Activated T-cell treated with anti-CD3 and anti-CD28 coated beads, Interleukin-2, amount 50 U/mL, for 24 hours (primary cell): ENCODE results near the gene PSMD13.

Experiments
- DNase-seq: peaks from one replicate; pipeline ENCODE4 v3.0.0-alpha.2; 2020
- H3K27ac Mint-ChIP-seq: 2 replicates; pipeline ENCODE4 v1.8.0; 2020; ENCODE audit warnings: mild to moderate bottlenecking, mixed read lengths
- H3K27me3 Mint-ChIP-seq: 2 replicates; pipeline ENCODE4 v1.8.0; 2020; ENCODE audit warnings: mixed read lengths
- H3K36me3 Mint-ChIP-seq: 2 replicates; pipeline ENCODE4 v1.8.0; 2020; ENCODE audit warnings: low read depth, mixed read lengths
- H3K4me1 Mint-ChIP-seq: 2 replicates; pipeline ENCODE4 v1.8.0; 2020; ENCODE audit warnings: low read depth, mixed read lengths
- H3K4me3 Mint-ChIP-seq: 2 replicates; pipeline ENCODE4 v1.8.0; 2020; ENCODE audit warnings: mild to moderate bottlenecking, moderate library complexity, mixed read lengths
- H3K9me3 Mint-ChIP-seq: 2 replicates; pipeline ENCODE4 v1.8.0; 2020; ENCODE audit warnings: mixed read lengths

The PSMD13 gene

GRCh38 chr11:200224-201003 lies 36.4 kb upstream of the PSMD13 start:
- Mint-ChIP-seq H3K9me3 (no peaks in the 10 kb centered on the region), H3K27ac (peak overlapping the region; percentile 93), H3K36me3 (peaks cover 56% of the 10 kb centered on the region), H3K27me3 (no peaks in the 10 kb centered on the region), H3K4me1 (peaks cover 44% of the 10 kb centered on the region), H3K4me3 (no peak overlapping the region)
- DNase-seq = no peak

GRCh38 chr11:201966-202365 lies 34.8 kb upstream of the PSMD13 start:
- Mint-ChIP-seq H3K27me3 (no peaks in the 10 kb centered on the region), H3K27ac (peak overlapping the region; percentile 93), H3K9me3 (no peaks in the 10 kb centered on the region), H3K4me3 (peak overlapping the region; percentile 39), H3K4me1 (peaks cover 53% of the 10 kb centered on the region), H3K36me3 (peaks cover 70% of the 10 kb centered on the region)
- DNase-seq = no peak

GRCh38 chr11:202490-202889 lies 34.3 kb upstream of the PSMD13 start:
- Mint-ChIP-seq H3K4me3 (peak overlapping the region; percentile 39), H3K27me3 (no peaks in the 10 kb centered on the region), H3K4me1 (peaks cover 53% of the 10 kb centered on the region)

GRCh38 chr11:203056-203944 lies 33.5 kb upstream of the PSMD13 start:
- H3K27me3 Mint-ChIP-seq = no peaks in the 10 kb centered on the region
- peaks cover 53% of the 10 kb centered on the region for H3K4me1 Mint-ChIP-seq
- H3K27ac Mint-ChIP-seq = peak overlapping the region; percentile 93
- no peak overlapping the region for H3K4me3 Mint-ChIP-seq
- no peaks in the 10 kb centered on the region for H3K9me3 Mint-ChIP-seq
- no peak for DNase-seq
- H3K36me3 Mint-ChIP-seq = peaks cover 81% of the 10 kb centered on the region

More at GRCh38 chr11:202490-202889, 34.3 kb upstream of the PSMD13 start:
- Mint-ChIP-seq H3K27ac (peak overlapping the region; percentile 93), H3K9me3 (no peaks in the 10 kb centered on the region), H3K36me3 (peaks cover 73% of the 10 kb centered on the region)
- DNase-seq = no peak

- Mint-ChIP-seq H3K4me1 (peaks cover 53% of the 10 kb centered on the region), H3K36me3 (peaks cover 85% of the 10 kb centered on the region), H3K9me3 (no peaks in the 10 kb centered on the region), H3K4me3 (no peak overlapping the region), H3K27ac (peak overlapping the region; percentile 97), H3K27me3 (no peaks in the 10 kb centered on the region)
- DNase-seq = no peak
These were observed 32.7 kb upstream of the PSMD13 start for GRCh38 chr11:203945-204586.

GRCh38 chr11:204587-205109 lies 32.1 kb upstream of the PSMD13 start:
- H3K9me3 Mint-ChIP-seq = no peaks in the 10 kb centered on the region
- H3K4me1 Mint-ChIP-seq = peaks cover 57% of the 10 kb centered on the region
- H3K27ac Mint-ChIP-seq = peak overlapping the region; percentile 97
- no peak for DNase-seq
- H3K36me3 Mint-ChIP-seq = peaks cover 91% of the 10 kb centered on the region
- H3K4me3 Mint-ChIP-seq = no peak overlapping the region
- H3K27me3 Mint-ChIP-seq = no peaks in the 10 kb centered on the region

- Mint-ChIP-seq H3K27ac (peak overlapping the region; percentile 97), H3K36me3 (peaks cover 92% of the 10 kb centered on the region), H3K4me1 (peaks cover 65% of the 10 kb centered on the region), H3K9me3 (no peaks in the 10 kb centered on the region), H3K27me3 (no peaks in the 10 kb centered on the region), H3K4me3 (peak overlapping the region; percentile 99)
- no peak for DNase-seq
These were observed 31.4 kb upstream of the PSMD13 start for GRCh38 chr11:205221-206001.

- DNase-seq = no peak
- Mint-ChIP-seq H3K27me3 (no peaks in the 10 kb centered on the region), H3K27ac (peak overlapping the region; percentile 97)
These were observed 30.8 kb upstream of the PSMD13 start for GRCh38 chr11:206002-206384.

GRCh38 chr11:206526-207207 lies 30.1 kb upstream of the PSMD13 start:
- no peak for DNase-seq
- no peaks in the 10 kb centered on the region for H3K27me3 Mint-ChIP-seq
- H3K36me3 Mint-ChIP-seq = peaks cover 92% of the 10 kb centered on the region
- H3K4me1 Mint-ChIP-seq = peaks cover 68% of the 10 kb centered on the region
- H3K9me3 Mint-ChIP-seq = no peaks in the 10 kb centered on the region
- H3K27ac Mint-ChIP-seq = peak overlapping the region; percentile 97
- H3K4me3 Mint-ChIP-seq = peak overlapping the region; percentile 99

More at GRCh38 chr11:206002-206384, 30.8 kb upstream of the PSMD13 start:
- H3K9me3 Mint-ChIP-seq = no peaks in the 10 kb centered on the region
- peaks cover 67% of the 10 kb centered on the region for H3K4me1 Mint-ChIP-seq
- peaks cover 92% of the 10 kb centered on the region for H3K36me3 Mint-ChIP-seq
- peak overlapping the region; percentile 99 for H3K4me3 Mint-ChIP-seq

GRCh38 chr11:207208-207862 lies 29.4 kb upstream of the PSMD13 start, which contains the start of the genes BET1L and RIC8A:
Gene BET1L, minus strand, starts transcription at chr11:207399. Its CDS starts 78 bp downstream, at chr11:207321.
Gene RIC8A, plus strand, starts transcription at chr11:207708. Its CDS starts 1,147 bp downstream, at chr11:208855.
- peaks cover 62% of the 10 kb centered on the region for H3K4me1 Mint-ChIP-seq
- peaks cover 92% of the 10 kb centered on the region for H3K36me3 Mint-ChIP-seq
- peak within 1 kb of the TSS; percentile 99 for H3K4me3 Mint-ChIP-seq
- H3K9me3 Mint-ChIP-seq = no peaks in the 10 kb centered on the region
- H3K27me3 Mint-ChIP-seq = no peaks in the 10 kb centered on the region
- peak within 1 kb of the TSS; percentile 97 for H3K27ac Mint-ChIP-seq
- peak; percentile 99 for DNase-seq

GRCh38 chr11:207863-208180 lies 29.0 kb upstream of the PSMD13 start:
- DNase-seq = no peak
- H3K27ac Mint-ChIP-seq = peak overlapping the region; percentile 97
- H3K27me3 Mint-ChIP-seq = no peaks in the 10 kb centered on the region
- no peaks in the 10 kb centered on the region for H3K9me3 Mint-ChIP-seq
- H3K4me1 Mint-ChIP-seq = peaks cover 57% of the 10 kb centered on the region
- H3K4me3 Mint-ChIP-seq = peak overlapping the region; percentile 99
- H3K36me3 Mint-ChIP-seq = peaks cover 92% of the 10 kb centered on the region

- Mint-ChIP-seq H3K4me3 (peak overlapping the region; percentile 99), H3K9me3 (no peaks in the 10 kb centered on the region), H3K27ac (peak overlapping the region; percentile 97), H3K4me1 (peaks cover 52% of the 10 kb centered on the region), H3K36me3 (peaks cover 92% of the 10 kb centered on the region), H3K27me3 (no peaks in the 10 kb centered on the region)
- peak; percentile 88 for DNase-seq
These were observed 28.4 kb upstream of the PSMD13 start for GRCh38 chr11:208181-208916.
